Heart left ventricle (tissue), 13 donors: ENCODE measurements around the gene RNF213.
"Not testable (repeated sequence)": the region's sequence is repeated elsewhere in the genome, so short reads cannot be mapped to it uniquely, and the experiment has no call there.

Experiments used
- POLR2A ChIP-seq, 2 donors: fragments of 450-650 bp; IDR thresholded peaks; one replicate each; pipeline ENCODE4 v1.6.1; 2017; ENCODE audit warnings: antibody characterized with exemption in 2 of 2, mild to moderate bottlenecking in 2 of 2, moderate library complexity in 2 of 2
- TF ChIP-seq, protein P1 (sequence below), 12 donors: fragments of 200-600 bp; sonication (generic) in 4 of 12; IDR thresholded peaks; one replicate each; pipeline versions ENCODE4 v1.5.0 to v1.8.0; 2018 to 2022; ENCODE audit warnings: antibody characterized with exemption in 12 of 12, mild to moderate bottlenecking in 5 of 12
- donor health status: ischemic (EF 13 %, LVEDD 7.1; RV severe dilation, severe dysfunction).
- donor health status: DM: no; HTN: yes; CAD: no.
- donor health status: DM: no; HTN: no; CAD: no.
- donor health status: ischemic (EF 25% LVEDD 6.9; RV normal size, moderate dysfunction).
- donor health status: ischemic (EF 25% LVEDD 5.7; RV mildly dilated, moderate dysfunction).
- donor health status: ischemic (EF 35%, LVEDD 5.7; RV mildly dilated, moderate dysfunction).
- donor health status: nonischemic (EF 11% LVEDD 7.7; RV severe dilation, severe dysfunction).
- donor health status: DM: yes; HTN: yes; CAD: no.
- donor health status: PGD.
- donor health status: ischemic (EF 29% LVEDD 5.4; RV normal size, mild dysfunction).
- donor health status: nonischemic (EF 23%, LVEDD 6.1; RV moderate dilation, normal function).

- TF ChIP-seq, protein P1, sequence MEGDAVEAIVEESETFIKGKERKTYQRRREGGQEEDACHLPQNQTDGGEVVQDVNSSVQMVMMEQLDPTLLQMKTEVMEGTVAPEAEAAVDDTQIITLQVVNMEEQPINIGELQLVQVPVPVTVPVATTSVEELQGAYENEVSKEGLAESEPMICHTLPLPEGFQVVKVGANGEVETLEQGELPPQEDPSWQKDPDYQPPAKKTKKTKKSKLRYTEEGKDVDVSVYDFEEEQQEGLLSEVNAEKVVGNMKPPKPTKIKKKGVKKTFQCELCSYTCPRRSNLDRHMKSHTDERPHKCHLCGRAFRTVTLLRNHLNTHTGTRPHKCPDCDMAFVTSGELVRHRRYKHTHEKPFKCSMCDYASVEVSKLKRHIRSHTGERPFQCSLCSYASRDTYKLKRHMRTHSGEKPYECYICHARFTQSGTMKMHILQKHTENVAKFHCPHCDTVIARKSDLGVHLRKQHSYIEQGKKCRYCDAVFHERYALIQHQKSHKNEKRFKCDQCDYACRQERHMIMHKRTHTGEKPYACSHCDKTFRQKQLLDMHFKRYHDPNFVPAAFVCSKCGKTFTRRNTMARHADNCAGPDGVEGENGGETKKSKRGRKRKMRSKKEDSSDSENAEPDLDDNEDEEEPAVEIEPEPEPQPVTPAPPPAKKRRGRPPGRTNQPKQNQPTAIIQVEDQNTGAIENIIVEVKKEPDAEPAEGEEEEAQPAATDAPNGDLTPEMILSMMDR (IDR thresholded peaks at IDR 0.05), result not testable (repeated sequence)
- TF ChIP-seq POLR2A (IDR thresholded peaks at IDR 0.05), result not testable (repeated sequence)
Measured at GRCh38 chr17:80299350-80300100, 38.9 kb downstream of the RNF213 start.
